H1 (cell line): ENCODE data around the gene EPHA2. TPM values are rescaled to one million over a fixed set of nuclear protein-coding genes. Genes with fewer than 3 reads are reported as not detected.
A peak's percentile ranks its signal among the peaks of the same experiment; 100 is the strongest.

ENCODE experiments used
- CTCF ChIA-PET: fragments of 300-600 bp; sonication (Branson Sonifier 250); formaldehyde crosslinking; loops from one replicate; lab custom pipeline; 2021; ENCODE audit not compliant: partially characterized antibody; lab: Charles Lee
- POLR2A ChIA-PET: fragments of 300-600 bp; sonication (Branson Sonifier 250); formaldehyde crosslinking; loops from one replicate; lab custom pipeline; 2021; ENCODE audit warnings: inconsistent platforms; ENCODE audit not compliant: partially characterized antibody; lab: Charles Lee
- DNase-seq, 2 experiments: peaks; one replicate each; pipeline versions ENCODE4 v3.0.0 to v3.0.0-alpha.2; 2010 to 2022; ENCODE audit warnings: low spot score in 2 of 2, low read depth in 1 of 2, mixed read lengths in 1 of 2
- FAIRE-seq: peaks from 2 replicates; lab custom pipeline; 2011; peaks lifted over from hg19 to GRCh38; lab: Jason Lieb, UNC
- H2AFZ ChIP-seq: 2 replicates; pipeline ENCODE4 v1.8.1; 2012; ENCODE audit warnings: low read length, inconsistent platforms
- H2AK5ac ChIP-seq: 2 replicates; pipeline ENCODE4 v1.6.1; 2013; ENCODE audit warnings: low read depth, low read length
- H2BK120ac ChIP-seq: replicated peaks from 2 replicates; pipeline ENCODE3; 2013; ENCODE audit warnings: low read depth, low read length, inconsistent platforms
- H2BK12ac ChIP-seq: 2 replicates; pipeline ENCODE4 v1.6.1; 2013; ENCODE audit warnings: low read depth, low read length
- H2BK15ac ChIP-seq: 2 replicates; pipeline ENCODE4 v1.6.1; 2013; ENCODE audit warnings: low read length
- H2BK20ac ChIP-seq: 2 replicates; pipeline ENCODE4 v1.6.1; 2013; ENCODE audit warnings: low read length
- H2BK5ac ChIP-seq: 2 replicates; pipeline ENCODE4 v1.6.1; 2013; ENCODE audit warnings: low read depth, low read length
- H3K14ac ChIP-seq: 2 replicates; pipeline ENCODE4 v1.6.1; 2013; ENCODE audit warnings: inconsistent platforms; ENCODE audit not compliant: insufficient read length
- H3K18ac ChIP-seq: 2 replicates; pipeline ENCODE4 v1.6.1; 2013; ENCODE audit warnings: low read length; ENCODE audit errors: extremely low read depth
- H3K23ac ChIP-seq: 2 replicates; pipeline ENCODE4 v1.6.1; 2013; ENCODE audit warnings: inconsistent platforms; ENCODE audit not compliant: insufficient read length
- H3K23me2 ChIP-seq: 2 replicates; pipeline ENCODE4 v1.6.1; 2013; ENCODE audit warnings: low read depth, low read length
- H3K27ac ChIP-seq: 2 replicates; pipeline ENCODE4 v1.6.1; 2011; ENCODE audit warnings: low read depth, low read length, inconsistent platforms
- H3K27me3 ChIP-seq, 4 experiments: replicated peaks in 1 of 4; 1 replicate in 1 of 4; 2 replicates in 3 of 4; pipeline versions ENCODE4 v1.6.1 to v1.8.1; 2011 to 2013; ENCODE audit warnings: low read length in 3 of 4, mild to moderate bottlenecking in 3 of 4, inconsistent platforms in 2 of 4, mixed read lengths in 2 of 4, moderate library complexity in 1 of 4; ENCODE audit not compliant: control insufficient read depth in 3 of 4, insufficient read depth in 3 of 4; ENCODE audit errors: extremely low read depth in 1 of 4
- H3K36me3 ChIP-seq, 4 experiments: 2 replicates each; pipeline versions ENCODE4 v1.6.1 to v1.8.1; 2011 to 2013; ENCODE audit warnings: mild to moderate bottlenecking in 4 of 4, low read length in 3 of 4, moderate library complexity in 2 of 4, control low read depth in 1 of 4, inconsistent platforms in 1 of 4; ENCODE audit not compliant: insufficient read depth in 4 of 4, control insufficient read depth in 2 of 4
- H3K4ac ChIP-seq: replicated peaks from 2 replicates; pipeline ENCODE3; 2013; ENCODE audit warnings: low read length, low read depth, mixed read lengths, inconsistent platforms; ENCODE audit not compliant: insufficient read length
- H3K4me1 ChIP-seq, 4 experiments: replicated peaks in 1 of 4; 1 replicate in 1 of 4; 2 replicates in 3 of 4; pipeline versions ENCODE4 v1.6.1 to v1.8.1; 2011 to 2013; ENCODE audit warnings: low read length in 3 of 4, inconsistent platforms in 2 of 4, mixed read lengths in 1 of 4; ENCODE audit not compliant: insufficient read depth in 4 of 4, control insufficient read depth in 3 of 4
- H3K4me2 ChIP-seq, 2 experiments: 2 replicates each; pipeline versions ENCODE4 v1.6.1 to v1.8.1; 2011 to 2013; ENCODE audit warnings: low read depth in 2 of 2, low read length in 2 of 2, control low read depth in 1 of 2, inconsistent platforms in 1 of 2, mild to moderate bottlenecking in 1 of 2; ENCODE audit not compliant: insufficient read depth in 1 of 2
- H3K4me3 ChIP-seq, 4 experiments: fragments of 200-600, 300-600 bp in 1 of 4; sonication (generic), shearing (Covaris generic), sonication (Bioruptor Twin) in 1 of 4; 2 replicates each; pipeline versions ENCODE4 v1.5.1 to v1.8.1; 2011 to 2016; ENCODE audit warnings: low read length in 4 of 4, low read depth in 3 of 4, control low read depth in 2 of 4, inconsistent platforms in 2 of 4, mild to moderate bottlenecking in 2 of 4, mixed read lengths in 1 of 4, moderate library complexity in 1 of 4; ENCODE audit not compliant: insufficient read depth in 2 of 4; ENCODE audit errors: extremely low read depth in 1 of 4
- H3K56ac ChIP-seq: replicated peaks from 2 replicates; pipeline ENCODE3; 2013; ENCODE audit warnings: low read depth, mild to moderate bottlenecking, mixed read lengths, low read length, inconsistent platforms; ENCODE audit not compliant: insufficient read length
- H3K79me1 ChIP-seq: 2 replicates; pipeline ENCODE4 v1.6.1; 2013; ENCODE audit warnings: low read depth, low read length, control low read depth
- H3K79me2 ChIP-seq, 2 experiments: 2 replicates each; pipeline versions ENCODE4 v1.6.1 to v1.8.1; 2012 to 2013; ENCODE audit warnings: low read length in 2 of 2, mild to moderate bottlenecking in 2 of 2, inconsistent platforms in 1 of 2; ENCODE audit not compliant: insufficient read depth in 2 of 2, control insufficient read depth in 1 of 2
- H3K9ac ChIP-seq, 4 experiments: replicated peaks in 1 of 4; 1 replicate in 1 of 4; 2 replicates in 3 of 4; pipeline versions ENCODE4 v1.6.1 to v1.8.1; 2011 to 2013; ENCODE audit warnings: low read depth in 3 of 4, low read length in 3 of 4, control low read depth in 2 of 4, mild to moderate bottlenecking in 2 of 4, moderate library complexity in 2 of 4, inconsistent platforms in 1 of 4; ENCODE audit errors: extremely low read depth in 1 of 4
- H3K9me3 ChIP-seq, 2 experiments: 2 replicates each; pipeline versions ENCODE4 v1.6.1 to v1.8.1; 2012 to 2013; ENCODE audit warnings: mild to moderate bottlenecking in 2 of 2, moderate library complexity in 2 of 2, control low read depth in 1 of 2, inconsistent platforms in 1 of 2, low read depth in 1 of 2, low read length in 1 of 2, mixed read lengths in 1 of 2; ENCODE audit not compliant: insufficient read depth in 2 of 2
- H4K20me1 ChIP-seq, 2 experiments: replicated peaks in 1 of 2; 2 replicates each; pipeline versions ENCODE3 to v1.8.1; 2011 to 2013; ENCODE audit warnings: inconsistent platforms in 2 of 2, low read length in 2 of 2, mild to moderate bottlenecking in 1 of 2; ENCODE audit not compliant: insufficient read depth in 2 of 2, control insufficient read depth in 1 of 2
- H4K5ac ChIP-seq: 2 replicates; pipeline ENCODE4 v1.6.1; 2013; ENCODE audit warnings: low read length, low read depth, mixed read lengths, inconsistent platforms; ENCODE audit not compliant: insufficient read length
- H4K8ac ChIP-seq: 2 replicates; pipeline ENCODE4 v1.8.0; 2013; ENCODE audit warnings: mild to moderate bottlenecking, moderate library complexity, low read length, inconsistent platforms; ENCODE audit not compliant: insufficient read depth; ENCODE audit errors: extremely low read depth
- H4K91ac ChIP-seq: replicated peaks from 2 replicates; pipeline ENCODE3; 2013; ENCODE audit warnings: low read length, mixed read lengths, inconsistent platforms; ENCODE audit not compliant: insufficient read length
- CBX5 ChIP-seq: fragments of 300-800, 300-1000 bp; sonication (generic); IDR thresholded peaks from 2 replicates; pipeline ENCODE4 v1.7.1; 2016; ENCODE audit warnings: antibody characterized with exemption, low read length, low read depth
- CHD1 ChIP-seq: IDR thresholded peaks from 2 replicates; pipeline ENCODE4 v1.6.1; 2012; ENCODE audit warnings: low read depth, low read length, improper control_type of control experiment
- CREB1 ChIP-seq: IDR thresholded peaks from 2 replicates; pipeline ENCODE4 v1.6.1; 2012; ENCODE audit warnings: inconsistent platforms
- EGR1 ChIP-seq: IDR thresholded peaks from 2 replicates; pipeline ENCODE4 v1.6.1; 2011; ENCODE audit warnings: low read depth, low read length, borderline replicate concordance
- JUN ChIP-seq: IDR thresholded peaks from 2 replicates; pipeline ENCODE4 v1.6.1; 2011; ENCODE audit warnings: low read depth, mild to moderate bottlenecking, improper control_type of control experiment, low read length
- POLR2A ChIP-seq, 2 experiments: IDR thresholded peaks; 1 replicate in 1 of 2; 2 replicates in 1 of 2; pipeline ENCODE4 v1.6.1; 2011; ENCODE audit warnings: low read depth in 2 of 2, low read length in 2 of 2, mild to moderate bottlenecking in 2 of 2; ENCODE audit errors: control extremely low read depth in 1 of 2
- POLR2AphosphoS5 ChIP-seq: IDR thresholded peaks from 2 replicates; pipeline ENCODE4 v1.6.1; 2011; ENCODE audit warnings: low read depth, low read length
- RBBP5 ChIP-seq: IDR thresholded peaks from 2 replicates; pipeline ENCODE4 v1.7.1; 2012; ENCODE audit warnings: low read depth, mild to moderate bottlenecking, inconsistent platforms, low read length, moderate library complexity, borderline replicate concordance
- RXRA ChIP-seq: IDR thresholded peaks from 2 replicates; pipeline ENCODE4 v1.6.1; 2011; ENCODE audit warnings: low read depth, mild to moderate bottlenecking, low read length, moderate library complexity; ENCODE audit not compliant: insufficient read depth
- TAF1 ChIP-seq: IDR thresholded peaks from 2 replicates; pipeline ENCODE4 v1.6.1; 2011; ENCODE audit warnings: mild to moderate bottlenecking, low read depth, low read length
- TBP ChIP-seq: IDR thresholded peaks from 2 replicates; pipeline ENCODE4 v1.6.1; 2011; ENCODE audit warnings: low read depth, low read length, improper control_type of control experiment
- TEAD4 ChIP-seq: IDR thresholded peaks from 2 replicates; pipeline ENCODE4 v1.6.1; 2012; ENCODE audit warnings: low read depth, low read length, inconsistent platforms, mixed read lengths
- WGBS, 2 experiments: shearing (Covaris generic) in 1 of 2; methylation state at CpG; one replicate each; pipeline versions ENCODE4 v1.1.6 to v1.1.7; 2013 to 2015; ENCODE audit warnings: low lambda C conversion rate in 2 of 2, mixed read lengths in 2 of 2, inconsistent platforms in 1 of 2, low coverage in 1 of 2, missing lambda C conversion rate in 1 of 2; ENCODE audit not compliant: insufficient replicate concordance in 2 of 2, insufficient coverage in 1 of 2, insufficient read length in 1 of 2; ENCODE audit errors: extremely low coverage in 1 of 2, missing lambda C conversion rate in 1 of 2; 5-methylcytosine and 5-hydroxymethylcytosine counted together
- polyA plus RNA-seq, 7 experiments: library from polyadenylated mRNA; depleted of rRNA in 3 of 7; stranded (reverse) in 5 of 7; unstranded in 2 of 7; fragments of >200 nt in 5 of 7; fragments of 200-250 nt in 2 of 7; gene quantifications; 1 replicate in 5 of 7; 2 replicates in 1 of 7; 4 replicates in 1 of 7; pipeline versions ENCODE4 v1.2.1 to v1.2.3, GENCODE V29; 2011 to 2013; ENCODE audit warnings: missing spikeins in 2 of 7, mixed read lengths in 2 of 7
- total RNA-seq: library from RNA; stranded (reverse); fragmentation: NEBNext Ultra II Directional; extraction: Animal tissue kit (Norgen Biotek cat#: 25700); gene quantifications from 2 replicates; pipeline ENCODE4 v1.2.1, GENCODE V29; 2021

Gene EPHA2
- total and polyA plus RNA-seq, 2 of the 8 experiments (the other 6 are each of a cell fraction or from before 2014, with no cell fraction given), result 26.8 to 33.6 TPM

DNA sequence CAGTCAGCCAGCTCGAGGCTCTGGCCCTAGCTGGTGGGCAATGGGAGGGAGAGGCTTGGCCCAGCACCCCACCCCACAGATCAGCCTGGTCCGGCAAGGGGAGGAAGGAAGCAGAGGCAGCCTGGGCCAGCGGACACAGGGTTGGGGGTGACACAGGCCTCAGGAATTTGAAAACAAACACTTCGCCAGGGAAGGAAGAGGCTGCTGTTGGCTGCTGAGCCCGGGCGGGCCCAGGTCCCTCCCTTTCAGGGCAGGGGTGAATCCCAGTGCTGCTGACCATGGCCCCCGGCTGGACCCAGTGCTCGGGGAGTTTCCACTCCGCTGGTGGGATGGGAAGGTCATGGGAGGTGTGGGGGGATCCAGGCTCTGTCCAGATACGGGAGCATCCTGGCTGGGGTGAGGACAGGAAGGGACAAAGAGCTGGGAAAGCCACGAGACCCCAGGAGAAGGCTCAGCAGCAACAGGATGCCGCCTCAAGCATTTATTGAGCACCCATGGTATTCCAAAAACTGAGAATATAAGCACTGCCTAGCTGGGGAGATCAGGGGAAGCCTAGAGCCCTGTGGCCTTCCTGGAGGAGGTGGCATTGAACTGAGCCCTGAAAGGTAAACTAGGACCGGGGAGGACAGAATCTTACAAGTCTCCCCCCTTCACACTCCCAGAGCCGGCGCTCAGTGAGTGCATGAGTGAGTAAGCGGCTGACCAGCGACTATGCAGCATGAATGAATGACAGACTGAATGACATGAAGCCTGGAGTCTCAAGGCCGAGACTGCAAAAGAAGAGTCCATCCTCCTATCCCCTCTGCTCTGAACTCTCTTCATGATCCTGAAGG, 26.2 kb upstream of the EPHA2 start:
- FAIRE-seq, result no peak
- 54% methylated on average over 18 of the region's 18 CpGs; no CpG with 5 or more reads in 1 of the 2 experiments for WGBS, 2 experiments
- peak; percentile 58 to 82 for DNase-seq
- TF ChIP-seq POLR2A (IDR thresholded peaks at IDR 0.05; ENCODE audit: control extremely low read depth in 1 of 2, low read depth in 2 of 2, low read length in 2 of 2) (peak in 1 of 2 experiments; percentile 69; a peak in 2 of 3 replicates), TBP (peak; percentile 55; the same call in 1 of the 2 replicates), JUN (peak; percentile 64; the same call in 1 of the 2 replicates), TEAD4 (0 out of 2 replicates have a peak, but pooled peaks have one; percentile 66), TAF1 (peak; percentile 50), RBBP5 (peak; percentile 81; the same call in 1 of the 2 replicates), POLR2AphosphoS5 (peak; percentile 58), CHD1 (no peak), CBX5 (no peak), CREB1 (0 out of 2 replicates have a peak, but pooled peaks have one; percentile 9), EGR1 (no peak), RXRA (no peak)

More for the DNA sequence above, 26.2 kb upstream of the EPHA2 start:
- peak overlapping the region; percentile 45; the same call in 1 of the 2 replicates for H2AFZ ChIP-seq
- H4K91ac ChIP-seq, result peak overlapping the region; percentile 78
- peak overlapping the region in 1 of 2 experiments; percentile 35; a peak in 1 of 4 replicates for H3K4me2 ChIP-seq
- peak overlapping the region; percentile 93 for H2BK5ac ChIP-seq
- CTCF ChIA-PET, result interaction anchor here (0.9 to 17.1 kb wide), 13 partner anchors 8 to 103 kb away, joined by 3 to 569 read pairs (median 4); partner anchors contain the start of genes EPHA2 and FAM131C
- peak overlapping the region in 1 of 4 experiments; percentile 34; a peak in 2 of 7 replicates for H3K9ac ChIP-seq
- H3K14ac ChIP-seq, result no peak overlapping the region
- H3K9me3 ChIP-seq, result no peaks in the 10 kb centered on the region
- peak overlapping the region; percentile 98; the same call in 1 of the 2 replicates for H2BK15ac ChIP-seq
- peak overlapping the region; percentile 94 for H2BK12ac ChIP-seq
- peak overlapping the region; percentile 96 for H2BK20ac ChIP-seq
- H3K23ac ChIP-seq, result no peak overlapping the region
- no peaks in the 10 kb centered on the region for H3K79me1 ChIP-seq
- H2BK120ac ChIP-seq, result peak overlapping the region; percentile 1
- peak overlapping the region; percentile 70; the same call in 1 of the 2 replicates for H3K27ac ChIP-seq
- POLR2A ChIA-PET, result interaction anchor here (0.8 to 3.4 kb wide), 12 partner anchors 9 to 42 kb away, joined by 3 to 17 read pairs (median 3); partner anchors contain the start of genes ARHGEF19 and EPHA2
- peak overlapping the region; percentile 89 for H4K8ac ChIP-seq
- peak overlapping the region; percentile 42 for H3K4ac ChIP-seq
- no peaks in the 10 kb centered on the region for H3K36me3 ChIP-seq
- no peak overlapping the region for H4K5ac ChIP-seq
- peaks cover 4 to 11% (median 8%) of the 10 kb centered on the region in 4 experiments; a peak in 6 of 7 replicates for H3K4me1 ChIP-seq
- no peaks in the 10 kb centered on the region; a peak in 1 of 7 replicates for H3K27me3 ChIP-seq
- H4K20me1 ChIP-seq, result no peaks in the 10 kb centered on the region
- H3K79me2 ChIP-seq, result no peaks in the 10 kb centered on the region
- no peak overlapping the region for H3K4me3 ChIP-seq
- peak overlapping the region; percentile 94 for H3K18ac ChIP-seq
- no peaks in the 10 kb centered on the region for H3K23me2 ChIP-seq
- H3K56ac ChIP-seq, result no peak overlapping the region
- peak overlapping the region; percentile 49 for H2AK5ac ChIP-seq
